Measurements from ENCODE around the gene ZFAND3. TPM values are rescaled to one million over a fixed set of nuclear protein-coding genes. Genes with fewer than 3 reads are reported as not detected.

ZFAND3 gene
- total RNA-seq, 1 experiment from 2014 or later = 24.4 TPM

- no peaks in the 10 kb centered on the region for H3K4me1 ChIP-seq (replicated peaks)
- no peak overlapping the region for H3K4me3 ChIP-seq
- H3K27me3 ChIP-seq (replicated peaks) = no peaks in the 10 kb centered on the region
- no peaks in the 10 kb centered on the region for H3K9me3 ChIP-seq (replicated peaks)
- H3K27ac ChIP-seq = no peak overlapping the region
- no peak for DNase-seq (ENCODE audit: low read depth in 1 of 2, low spot score in 2 of 2)
- peaks cover 21% of the 10 kb centered on the region for H3K36me3 ChIP-seq
Observed at GRCh38 chr6:38137608-38138265, 318.2 kb downstream of the ZFAND3 start.

- H3K4me3 ChIP-seq = no peak overlapping the region
- no peaks in the 10 kb centered on the region for H3K27me3 ChIP-seq (replicated peaks)
- H3K9me3 ChIP-seq (replicated peaks) = no peaks in the 10 kb centered on the region
- H3K4me1 ChIP-seq (replicated peaks) = no peaks in the 10 kb centered on the region
- H3K27ac ChIP-seq = no peak overlapping the region
- no peak for DNase-seq (ENCODE audit: low read depth in 1 of 2, low spot score in 2 of 2)
- peaks cover 21% of the 10 kb centered on the region for H3K36me3 ChIP-seq
Observed at GRCh38 chr6:38138374-38138773, 318.8 kb downstream of the ZFAND3 start.

DNA sequence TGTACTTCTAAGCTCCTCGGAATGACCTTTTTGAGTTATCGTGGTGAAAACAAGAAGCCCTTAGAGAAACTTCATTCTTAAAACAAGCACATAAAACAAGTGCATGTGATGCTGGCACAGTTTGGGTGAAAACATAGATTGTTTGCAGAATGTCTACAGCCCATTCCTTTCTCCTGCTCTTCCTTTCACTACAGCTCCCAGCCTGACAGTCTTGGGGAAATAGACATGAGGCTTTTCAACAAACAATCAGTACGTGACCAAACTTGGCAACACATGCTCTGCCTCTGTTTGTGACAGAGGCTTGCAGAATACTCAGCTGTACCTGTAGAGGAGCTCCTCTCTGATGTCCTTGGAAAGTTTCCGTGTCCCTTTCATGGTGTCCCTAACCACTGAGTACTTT lies 321.6 kb downstream of the ZFAND3 start:
- H3K4me3 ChIP-seq = no peak overlapping the region
- no peaks in the 10 kb centered on the region for H3K9me3 ChIP-seq (replicated peaks)
- H3K27ac ChIP-seq = no peak overlapping the region
- no peaks in the 10 kb centered on the region for H3K4me1 ChIP-seq (replicated peaks)
- peaks cover 20% of the 10 kb centered on the region for H3K36me3 ChIP-seq
- H3K27me3 ChIP-seq (replicated peaks) = no peaks in the 10 kb centered on the region
- DNase-seq (ENCODE audit: low read depth in 1 of 2, low spot score in 2 of 2) = no peak

DNA sequence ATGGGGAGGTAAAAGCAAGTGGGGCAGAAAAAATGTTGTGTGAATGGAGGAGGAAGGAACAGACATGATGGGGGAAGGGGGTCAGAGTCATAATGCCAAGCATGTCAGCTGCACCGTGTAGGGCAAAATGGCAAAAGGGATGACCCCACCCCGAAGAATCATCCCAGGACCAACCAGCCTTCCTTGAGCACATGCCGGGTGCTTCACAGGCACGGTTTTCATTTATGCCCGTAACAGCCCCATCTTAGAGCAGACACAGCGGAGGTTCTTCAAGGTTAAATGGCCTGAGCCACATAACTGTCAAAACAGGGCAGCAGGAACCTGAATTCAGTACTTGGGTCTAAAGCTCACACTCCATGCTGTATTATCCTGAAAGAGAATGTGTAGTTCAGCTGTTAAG lies 322.2 kb downstream of the ZFAND3 start:
- Histone ChIP-seq H3K36me3 (peaks cover 20% of the 10 kb centered on the region), H3K27ac (no peak overlapping the region), H3K4me3 (no peak overlapping the region), H3K4me1 (replicated peaks) (no peaks in the 10 kb centered on the region), H3K27me3 (replicated peaks) (no peaks in the 10 kb centered on the region), H3K9me3 (replicated peaks) (no peaks in the 10 kb centered on the region)
- DNase-seq (ENCODE audit: low read depth in 1 of 2, low spot score in 2 of 2) = no peak

- Histone ChIP-seq H3K4me1 (replicated peaks) (no peaks in the 10 kb centered on the region), H3K4me3 (no peak overlapping the region), H3K27me3 (replicated peaks) (no peaks in the 10 kb centered on the region), H3K36me3 (peaks cover 20% of the 10 kb centered on the region), H3K27ac (no peak overlapping the region), H3K9me3 (replicated peaks) (no peaks in the 10 kb centered on the region)
- DNase-seq (ENCODE audit: low read depth in 1 of 2, low spot score in 2 of 2) = no peak
Observed at GRCh38 chr6:38142178-38142902, 322.8 kb downstream of the ZFAND3 start.

- H3K9me3 ChIP-seq (replicated peaks) = no peaks in the 10 kb centered on the region
- no peaks in the 10 kb centered on the region for H3K4me1 ChIP-seq (replicated peaks)
- H3K27ac ChIP-seq = no peak overlapping the region
- DNase-seq (ENCODE audit: low read depth in 1 of 2, low spot score in 2 of 2) = no peak
- H3K27me3 ChIP-seq (replicated peaks) = no peaks in the 10 kb centered on the region
- no peak overlapping the region for H3K4me3 ChIP-seq
- peaks cover 21% of the 10 kb centered on the region for H3K36me3 ChIP-seq
Observed at GRCh38 chr6:38143191-38144150, 323.9 kb downstream of the ZFAND3 start.

GRCh38 chr6:38144365-38144945 lies 324.9 kb downstream of the ZFAND3 start:
- Histone ChIP-seq H3K4me3 (no peak overlapping the region), H3K27me3 (replicated peaks) (no peaks in the 10 kb centered on the region), H3K27ac (no peak overlapping the region), H3K36me3 (peaks cover 17% of the 10 kb centered on the region), H3K9me3 (replicated peaks) (no peaks in the 10 kb centered on the region), H3K4me1 (replicated peaks) (no peaks in the 10 kb centered on the region)
- no peak for DNase-seq (ENCODE audit: low read depth in 1 of 2, low spot score in 2 of 2)

DNA sequence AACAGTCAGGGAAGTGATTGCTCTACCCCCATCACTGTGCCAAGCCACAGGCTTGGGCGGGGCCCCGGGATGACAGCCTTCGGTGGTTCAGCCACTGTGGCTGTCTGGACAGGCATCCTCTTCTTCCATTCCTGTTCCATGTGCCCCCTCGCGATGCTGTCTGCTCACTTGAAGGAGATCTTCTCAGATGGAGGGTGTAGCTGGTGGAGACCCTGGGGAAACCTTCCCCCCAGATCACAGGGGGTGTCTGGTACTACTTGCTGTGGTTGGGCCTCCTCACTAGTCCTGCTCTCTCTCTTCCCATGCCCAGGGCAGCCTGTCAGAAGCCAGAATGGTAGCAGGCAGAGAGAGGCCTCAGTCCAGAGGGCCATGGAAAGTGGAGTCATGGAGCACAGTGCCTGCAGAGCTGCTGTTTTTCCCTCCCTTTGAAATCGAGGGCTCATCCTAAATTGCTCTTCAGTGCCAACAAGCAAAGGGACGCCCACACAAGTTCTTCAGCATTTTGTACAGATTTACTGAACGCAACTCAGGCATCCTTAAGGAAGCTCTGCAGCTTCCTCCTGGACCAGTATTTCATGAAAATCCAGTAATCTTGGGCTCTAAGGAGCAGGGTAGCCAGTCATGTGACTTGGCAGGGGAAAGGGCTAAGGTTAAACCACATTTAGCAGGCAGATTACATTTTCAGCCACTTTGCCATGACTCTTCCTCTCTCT lies 326.6 kb downstream of the ZFAND3 start:
- Histone ChIP-seq H3K27ac (no peak overlapping the region), H3K4me3 (no peak overlapping the region), H3K4me1 (replicated peaks) (no peaks in the 10 kb centered on the region), H3K9me3 (replicated peaks) (no peaks in the 10 kb centered on the region), H3K27me3 (replicated peaks) (no peaks in the 10 kb centered on the region), H3K36me3 (peaks cover 17% of the 10 kb centered on the region)
- DNase-seq (ENCODE audit: low read depth in 1 of 2, low spot score in 2 of 2) = peak in 1 of 2 experiments; percentile 23

DNA sequence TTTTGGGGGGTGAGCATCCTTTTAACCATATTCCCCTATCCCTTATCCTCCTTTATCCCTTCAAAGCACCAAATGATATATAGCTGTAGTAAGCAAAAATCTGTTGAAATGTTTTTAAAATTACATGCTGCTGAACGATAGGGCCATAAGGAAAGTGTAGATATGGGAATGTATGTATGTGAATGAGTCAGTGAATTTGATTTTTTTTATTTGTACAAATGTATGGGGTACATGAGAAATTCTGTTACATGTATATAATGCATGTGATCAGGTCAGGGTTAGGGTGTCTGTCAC lies 327.2 kb downstream of the ZFAND3 start:
- H3K27ac ChIP-seq = no peak overlapping the region
- H3K4me1 ChIP-seq (replicated peaks) = no peaks in the 10 kb centered on the region
- H3K9me3 ChIP-seq (replicated peaks) = no peaks in the 10 kb centered on the region
- H3K4me3 ChIP-seq = no peak overlapping the region
- no peak for DNase-seq (ENCODE audit: low read depth in 1 of 2, low spot score in 2 of 2)
- no peaks in the 10 kb centered on the region for H3K27me3 ChIP-seq (replicated peaks)
- peaks cover 17% of the 10 kb centered on the region for H3K36me3 ChIP-seq

GRCh38 chr6:38148606-38149005 lies 329.1 kb downstream of the ZFAND3 start:
- H3K27ac ChIP-seq = no peak overlapping the region
- no peak for DNase-seq (ENCODE audit: low read depth in 1 of 2, low spot score in 2 of 2)
- H3K36me3 ChIP-seq = peaks cover 30% of the 10 kb centered on the region
- no peaks in the 10 kb centered on the region for H3K9me3 ChIP-seq (replicated peaks)
- no peak overlapping the region for H3K4me3 ChIP-seq
- H3K27me3 ChIP-seq (replicated peaks) = no peaks in the 10 kb centered on the region
- H3K4me1 ChIP-seq (replicated peaks) = no peaks in the 10 kb centered on the region

GRCh38 chr6:38149531-38149930 lies 330.0 kb downstream of the ZFAND3 start:
- no peak for DNase-seq (ENCODE audit: low read depth in 1 of 2, low spot score in 2 of 2)
- Histone ChIP-seq H3K36me3 (peaks cover 27% of the 10 kb centered on the region), H3K27me3 (replicated peaks) (no peaks in the 10 kb centered on the region)

DNA sequence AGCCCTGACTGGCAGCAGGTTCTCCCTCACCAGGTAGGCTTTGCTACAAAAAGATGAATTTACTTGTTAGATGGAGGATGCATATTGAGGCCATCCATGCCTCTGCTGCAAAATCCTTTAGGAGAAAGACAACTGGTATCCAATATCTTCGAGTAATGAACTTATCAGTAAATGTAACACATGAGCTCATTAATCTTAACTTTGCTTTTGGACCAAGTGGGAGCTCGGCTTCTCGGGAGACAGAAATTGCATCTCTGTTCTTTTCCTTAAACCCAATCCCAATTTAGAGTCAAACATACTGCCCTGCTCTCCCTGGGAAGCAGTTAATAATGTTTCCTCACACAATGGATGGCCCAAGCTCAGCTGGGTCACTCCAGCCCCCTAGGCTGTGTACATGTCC lies 330.5 kb downstream of the ZFAND3 start:
- Histone ChIP-seq H3K27ac (no peak overlapping the region), H3K4me3 (no peak overlapping the region), H3K9me3 (replicated peaks) (no peaks in the 10 kb centered on the region), H3K27me3 (replicated peaks) (no peaks in the 10 kb centered on the region), H3K36me3 (peaks cover 25% of the 10 kb centered on the region), H3K4me1 (replicated peaks) (peaks cover 4% of the 10 kb centered on the region; the same call in 1 of the 2 replicates)
- DNase-seq (ENCODE audit: low read depth in 1 of 2, low spot score in 2 of 2) = no peak

More at GRCh38 chr6:38149531-38149930, 330.0 kb downstream of the ZFAND3 start:
- Histone ChIP-seq H3K4me1 (replicated peaks) (no peaks in the 10 kb centered on the region), H3K27ac (no peak overlapping the region), H3K4me3 (no peak overlapping the region), H3K9me3 (replicated peaks) (no peaks in the 10 kb centered on the region)

GRCh38 chr6:38150681-38151296 lies 331.3 kb downstream of the ZFAND3 start:
- H3K27me3 ChIP-seq (replicated peaks) = no peaks in the 10 kb centered on the region
- no peak overlapping the region for H3K27ac ChIP-seq

More at GRCh38 chr6:38150681-38151296, 331.3 kb downstream of the ZFAND3 start:
- H3K9me3 ChIP-seq (replicated peaks) = no peaks in the 10 kb centered on the region
- no peak overlapping the region for H3K4me3 ChIP-seq
- DNase-seq (ENCODE audit: low read depth in 1 of 2, low spot score in 2 of 2) = peak in 1 of 2 experiments; percentile 25
- H3K4me1 ChIP-seq (replicated peaks) = peaks cover 10% of the 10 kb centered on the region; the same call in 1 of the 2 replicates
- H3K36me3 ChIP-seq = peaks cover 20% of the 10 kb centered on the region

Data from SJSA1 (cell line).